ENCODE data around the gene HSD17B12.

DNA sequence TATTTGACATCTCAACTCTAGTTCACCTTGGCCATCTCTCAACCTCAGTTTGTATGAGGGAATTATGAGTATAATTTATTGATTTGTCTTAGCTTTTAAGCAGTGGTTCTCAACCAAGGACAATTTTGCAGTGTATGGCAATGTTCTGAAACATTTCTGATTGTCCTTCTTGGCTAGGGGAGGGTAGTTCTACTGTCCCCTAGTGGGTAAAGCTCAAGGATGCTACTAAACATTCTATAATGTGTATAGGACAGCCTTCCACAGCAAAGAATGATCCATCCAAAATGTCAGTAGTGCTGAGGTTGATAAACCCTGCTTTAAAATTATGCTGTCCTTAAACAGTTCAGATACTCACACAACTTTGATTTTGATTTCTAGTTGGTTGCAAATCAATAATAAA lies 122.0 kb downstream of the HSD17B12 start:
- TF ChIP-seq BRCA1 (IDR thresholded peaks at IDR 0.05; ENCODE audit: low read depth, low read length): no peak
- no peak for TF ChIP-seq POLR2AphosphoS5 (IDR thresholded peaks at IDR 0.05; ENCODE audit: low read depth, low read length)
- TF ChIP-seq TAF1 (IDR thresholded peaks at IDR 0.05; ENCODE audit: low read depth, low read length): no peak
- no peak for TF ChIP-seq SIN3A (conservative IDR thresholded peaks at IDR 0.05 in 1 of 2, IDR thresholded peaks at IDR 0.05 in 1 of 2; ENCODE audit: low read depth in 1 of 2, low read length in 2 of 2)
- no peak for TF ChIP-seq EP300 (IDR thresholded peaks at IDR 0.05; ENCODE audit: borderline replicate concordance in 1 of 2, low read depth in 2 of 2, low read length in 2 of 2)
- no peak for TF ChIP-seq SUZ12 (IDR thresholded peaks at IDR 0.05; ENCODE audit: low read length)
- TF ChIP-seq YY1 (IDR thresholded peaks at IDR 0.05; ENCODE audit: low read depth, low read length): no peak
- TF ChIP-seq, protein P1, sequence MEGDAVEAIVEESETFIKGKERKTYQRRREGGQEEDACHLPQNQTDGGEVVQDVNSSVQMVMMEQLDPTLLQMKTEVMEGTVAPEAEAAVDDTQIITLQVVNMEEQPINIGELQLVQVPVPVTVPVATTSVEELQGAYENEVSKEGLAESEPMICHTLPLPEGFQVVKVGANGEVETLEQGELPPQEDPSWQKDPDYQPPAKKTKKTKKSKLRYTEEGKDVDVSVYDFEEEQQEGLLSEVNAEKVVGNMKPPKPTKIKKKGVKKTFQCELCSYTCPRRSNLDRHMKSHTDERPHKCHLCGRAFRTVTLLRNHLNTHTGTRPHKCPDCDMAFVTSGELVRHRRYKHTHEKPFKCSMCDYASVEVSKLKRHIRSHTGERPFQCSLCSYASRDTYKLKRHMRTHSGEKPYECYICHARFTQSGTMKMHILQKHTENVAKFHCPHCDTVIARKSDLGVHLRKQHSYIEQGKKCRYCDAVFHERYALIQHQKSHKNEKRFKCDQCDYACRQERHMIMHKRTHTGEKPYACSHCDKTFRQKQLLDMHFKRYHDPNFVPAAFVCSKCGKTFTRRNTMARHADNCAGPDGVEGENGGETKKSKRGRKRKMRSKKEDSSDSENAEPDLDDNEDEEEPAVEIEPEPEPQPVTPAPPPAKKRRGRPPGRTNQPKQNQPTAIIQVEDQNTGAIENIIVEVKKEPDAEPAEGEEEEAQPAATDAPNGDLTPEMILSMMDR (IDR thresholded peaks at IDR 0.05; ENCODE audit: control extremely low read depth in 1 of 3, insufficient read depth in 1 of 3, low read depth in 1 of 3, low read length in 3 of 3): peak in 1 of 3 experiments; percentile 46; a peak in 2 of 4 replicates
- TF ChIP-seq KDM1A (IDR thresholded peaks at IDR 0.05; ENCODE audit: borderline replicate concordance, low read length): no peak

Measured in H1 (cell line).